Measurements from ENCODE around the gene CLEC2D. TPM values are rescaled to one million over a fixed set of nuclear protein-coding genes. Genes with fewer than 3 reads are reported as not detected.
"Not testable (repeated sequence)": the region's sequence is repeated elsewhere in the genome, so short reads cannot be mapped to it uniquely, and the experiment has no call there.

CLEC2D gene
- total RNA-seq, 1 donor = 3.9 TPM

GRCh38 chr12:9660046-9660445, 9.5 kb upstream of the CLEC2D start:
- H3K4me3 ChIP-seq (ENCODE audit: low read depth, low read length) = no peak overlapping the region
- DNase-seq (ENCODE audit: low read depth) = no peak
- TF ChIP-seq CTCF (IDR thresholded peaks at IDR 0.05; ENCODE audit: insufficient read depth, low read depth, low read length) = no peak

- no peak for TF ChIP-seq CTCF (IDR thresholded peaks at IDR 0.05; ENCODE audit: insufficient read depth, low read depth, low read length)
- no peak for DNase-seq (ENCODE audit: low read depth)
- no peak overlapping the region for H3K4me3 ChIP-seq (ENCODE audit: low read depth, low read length)
Observed at GRCh38 chr12:9661720-9662119, 7.8 kb upstream of the CLEC2D start.

- no peak for DNase-seq (ENCODE audit: low read depth)
- no peak for TF ChIP-seq CTCF (IDR thresholded peaks at IDR 0.05; ENCODE audit: insufficient read depth, low read depth, low read length)
- no peak overlapping the region for H3K4me3 ChIP-seq (ENCODE audit: low read depth, low read length)
Observed at GRCh38 chr12:9662488-9662887, 7.0 kb upstream of the CLEC2D start.

- no peak overlapping the region for H3K4me3 ChIP-seq (ENCODE audit: low read depth, low read length)
- no peak for TF ChIP-seq CTCF (IDR thresholded peaks at IDR 0.05; ENCODE audit: insufficient read depth, low read depth, low read length)
- DNase-seq (ENCODE audit: low read depth) = no peak
Observed at GRCh38 chr12:9667403-9668160, 1.9 kb upstream of the CLEC2D start.

- DNase-seq (ENCODE audit: low read depth) = peak; percentile 32
- no peak overlapping the region for H3K4me3 ChIP-seq (ENCODE audit: low read depth, low read length)
- TF ChIP-seq CTCF (IDR thresholded peaks at IDR 0.05; ENCODE audit: insufficient read depth, low read depth, low read length) = no peak
Observed at GRCh38 chr12:9668161-9669018, 1.1 kb upstream of the CLEC2D start.

DNA sequence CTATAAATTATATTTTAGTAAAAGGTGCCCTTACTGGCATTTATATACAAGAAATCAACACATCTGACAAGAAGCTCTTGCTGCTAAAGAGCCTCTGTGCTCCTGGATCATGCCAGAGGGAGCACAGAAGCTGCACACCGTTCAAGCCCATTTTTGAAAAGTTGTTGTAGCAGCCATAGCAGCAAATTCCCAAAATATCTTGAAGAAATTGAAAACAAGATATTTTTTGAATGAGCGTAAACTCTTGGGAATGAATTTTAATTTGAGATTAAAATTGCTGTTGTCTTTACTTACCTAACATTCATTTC, 540 bp upstream of the CLEC2D start:
- no peak for TF ChIP-seq CTCF (IDR thresholded peaks at IDR 0.05; ENCODE audit: insufficient read depth, low read depth, low read length)
- DNase-seq (ENCODE audit: low read depth) = no peak
- H3K4me3 ChIP-seq (ENCODE audit: low read depth, low read length) = no peak overlapping the region

- not testable (repeated sequence) for H3K4me3 ChIP-seq (ENCODE audit: low read depth, low read length); DNase-seq (ENCODE audit: low read depth)
Observed at GRCh38 chr12:9672340-9672739, 2.8 kb downstream of the CLEC2D start.

Data from fibroblast of villous mesenchyme (primary cell).